C4-2B (cell line): ENCODE data around the gene OR4D1.

Source experiments
- CTCF ChIP-seq: fragments of 450-650 bp; conservative IDR thresholded peaks from 2 replicates; pipeline ENCODE4 v1.5.1; 2017; ENCODE audit warnings: mild to moderate bottlenecking
- ZFX ChIP-seq: fragments of 450-650 bp; IDR thresholded peaks from 2 replicates; pipeline ENCODE4 v1.6.1; 2017

- TF ChIP-seq CTCF = no peak
- TF ChIP-seq ZFX = no peak
Observed at GRCh38 chr17:58184986-58185761, 37.0 kb downstream of the OR4D1 start.
